Lower leg skin (tissue), 4 donors: ENCODE data around the gene HAT1. TPM values are rescaled to one million over a fixed set of nuclear protein-coding genes. Genes with fewer than 3 reads are reported as not detected.

Source experiments
- DNase-seq, 2 donors: peaks; one replicate each; pipeline ENCODE4 v3.0.0-alpha.2; 2019; ENCODE audit warnings: low spot score in 2 of 2
- H3K4me3 ChIP-seq: fragments of 200-600 bp; sonication (generic); 2 replicates; pipeline ENCODE4 v1.5.1; 2017; ENCODE audit warnings: mild to moderate bottlenecking, low read depth; ENCODE audit not compliant: poor library complexity, severe bottlenecking
- POLR2A ChIP-seq, 2 donors: fragments of 450-650 bp; IDR thresholded peaks; one replicate each; pipeline ENCODE4 v1.6.1; 2016 to 2017; ENCODE audit warnings: antibody characterized with exemption in 2 of 2, mild to moderate bottlenecking in 1 of 2, moderate library complexity in 1 of 2
- WGBS, 2 donors: methylation state at CpG; one replicate each; pipeline ENCODE4 v1.1.5; 2018; 5-methylcytosine and 5-hydroxymethylcytosine counted together
- intact Hi-C: fragments of 100-400 bp; cut with DNase I; formaldehyde crosslinking; loops from one replicate; pipeline ENCODE4 v1.15.0; 2023; ENCODE audit warnings: low total_unique reads
- total RNA-seq, 4 donors: library from RNA; depleted of rRNA; stranded (reverse); fragments of >200 nt; gene quantifications; one replicate each; pipeline ENCODE4 v1.1.0, GENCODE V29; 2016
- TF ChIP-seq, protein P1 (sequence below), 3 donors: fragments of 450-650 bp; IDR thresholded peaks; one replicate each; pipeline ENCODE4 v1.5.1; 2016; ENCODE audit warnings: antibody characterized with exemption in 3 of 3, mild to moderate bottlenecking in 3 of 3, moderate library complexity in 2 of 3

HAT1 gene
- total RNA-seq, 4 donors from 2014 or later = 15.0 to 28.0 (median 22.1) TPM

DNA sequence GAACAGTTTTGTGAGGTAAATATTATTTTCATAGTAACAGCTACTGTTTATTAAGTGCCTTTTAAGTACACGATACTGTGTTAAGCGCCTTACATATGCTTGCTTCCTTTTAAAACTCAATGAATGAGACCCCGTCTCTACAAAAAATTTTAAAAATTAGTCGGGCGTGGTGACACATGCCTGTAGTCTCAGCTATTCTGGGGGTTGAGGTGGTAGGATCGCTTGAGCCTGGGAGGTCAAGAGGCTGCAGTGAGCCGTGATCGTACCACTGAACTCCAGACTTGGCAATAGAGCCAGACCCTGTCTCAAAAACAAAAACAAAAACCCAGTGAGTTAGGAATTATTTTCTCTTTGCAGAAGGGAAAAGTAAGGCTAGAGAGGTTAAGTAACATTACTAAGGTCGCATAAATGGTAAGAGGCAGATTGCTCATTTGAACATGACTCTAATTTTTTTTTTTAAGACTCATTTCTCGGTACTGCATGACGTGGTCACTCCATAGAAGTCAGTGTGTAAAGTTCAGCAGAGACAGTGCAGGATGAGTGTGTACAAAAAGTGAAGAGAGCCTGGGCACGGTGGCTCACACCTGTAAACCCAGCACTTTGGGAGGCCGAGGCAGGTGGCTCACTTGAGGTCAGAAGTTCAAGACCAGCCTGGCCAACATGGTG, 78.6 kb downstream of the HAT1 start:
- TF ChIP-seq, protein P1, sequence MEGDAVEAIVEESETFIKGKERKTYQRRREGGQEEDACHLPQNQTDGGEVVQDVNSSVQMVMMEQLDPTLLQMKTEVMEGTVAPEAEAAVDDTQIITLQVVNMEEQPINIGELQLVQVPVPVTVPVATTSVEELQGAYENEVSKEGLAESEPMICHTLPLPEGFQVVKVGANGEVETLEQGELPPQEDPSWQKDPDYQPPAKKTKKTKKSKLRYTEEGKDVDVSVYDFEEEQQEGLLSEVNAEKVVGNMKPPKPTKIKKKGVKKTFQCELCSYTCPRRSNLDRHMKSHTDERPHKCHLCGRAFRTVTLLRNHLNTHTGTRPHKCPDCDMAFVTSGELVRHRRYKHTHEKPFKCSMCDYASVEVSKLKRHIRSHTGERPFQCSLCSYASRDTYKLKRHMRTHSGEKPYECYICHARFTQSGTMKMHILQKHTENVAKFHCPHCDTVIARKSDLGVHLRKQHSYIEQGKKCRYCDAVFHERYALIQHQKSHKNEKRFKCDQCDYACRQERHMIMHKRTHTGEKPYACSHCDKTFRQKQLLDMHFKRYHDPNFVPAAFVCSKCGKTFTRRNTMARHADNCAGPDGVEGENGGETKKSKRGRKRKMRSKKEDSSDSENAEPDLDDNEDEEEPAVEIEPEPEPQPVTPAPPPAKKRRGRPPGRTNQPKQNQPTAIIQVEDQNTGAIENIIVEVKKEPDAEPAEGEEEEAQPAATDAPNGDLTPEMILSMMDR (IDR thresholded peaks at IDR 0.05) = no peak
- no peak for TF ChIP-seq POLR2A (IDR thresholded peaks at IDR 0.05)
- no peak overlapping the region for H3K4me3 ChIP-seq
- intact Hi-C loops = no loop called here
- DNase-seq = no peak
- 79 to 82% methylated on average over 13 of the region's 13 CpGs for WGBS, 2 donors

DNA sequence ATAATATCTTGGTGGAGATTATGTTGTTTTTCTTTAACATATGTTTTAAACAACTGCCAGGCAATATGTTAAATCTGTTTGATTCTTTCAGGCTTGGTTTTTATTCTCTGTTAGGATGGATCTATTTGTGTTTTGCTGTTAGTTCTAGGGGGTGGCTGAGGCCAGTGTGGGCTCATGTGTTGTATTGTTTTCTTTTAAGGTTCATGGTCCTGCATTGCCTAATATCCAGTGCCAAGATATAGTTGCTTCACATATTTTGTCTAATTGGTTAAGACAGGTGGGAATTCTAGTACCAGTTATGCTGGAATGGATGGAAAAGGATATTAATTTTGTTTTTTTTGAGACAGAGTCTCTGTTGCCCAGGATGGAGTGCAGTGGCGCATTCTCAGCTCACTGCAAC, 85.1 kb downstream of the HAT1 start:
- H3K4me3 ChIP-seq = no peak overlapping the region
- TF ChIP-seq, protein P1 (IDR thresholded peaks at IDR 0.05) = no peak
- no peak for TF ChIP-seq POLR2A (IDR thresholded peaks at IDR 0.05)
- no peak for DNase-seq
- intact Hi-C loops = no loop called here
- 100% methylated on average over 1 of the region's 1 CpG for WGBS, 2 donors

DNA sequence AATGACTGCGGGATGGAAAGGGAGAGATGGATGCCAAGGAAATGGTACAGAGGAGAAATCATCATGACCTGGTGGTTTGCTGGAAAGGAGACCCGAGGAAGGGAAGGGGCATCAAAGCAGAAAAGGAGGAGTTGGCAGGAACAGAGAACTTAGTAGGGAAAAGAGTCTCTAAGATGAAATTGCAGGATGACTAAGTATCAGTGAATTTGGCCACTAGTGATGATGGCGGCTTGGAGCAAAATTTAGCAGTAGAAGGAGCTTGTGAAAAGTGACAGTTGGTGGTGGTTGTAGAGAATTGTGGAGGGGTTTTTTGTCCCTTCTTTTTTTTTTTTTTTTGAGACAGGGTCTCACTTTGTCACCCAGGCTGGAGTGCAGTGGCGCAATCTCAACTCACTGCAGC, 87.6 kb downstream of the HAT1 start:
- no peak overlapping the region for H3K4me3 ChIP-seq

DNA sequence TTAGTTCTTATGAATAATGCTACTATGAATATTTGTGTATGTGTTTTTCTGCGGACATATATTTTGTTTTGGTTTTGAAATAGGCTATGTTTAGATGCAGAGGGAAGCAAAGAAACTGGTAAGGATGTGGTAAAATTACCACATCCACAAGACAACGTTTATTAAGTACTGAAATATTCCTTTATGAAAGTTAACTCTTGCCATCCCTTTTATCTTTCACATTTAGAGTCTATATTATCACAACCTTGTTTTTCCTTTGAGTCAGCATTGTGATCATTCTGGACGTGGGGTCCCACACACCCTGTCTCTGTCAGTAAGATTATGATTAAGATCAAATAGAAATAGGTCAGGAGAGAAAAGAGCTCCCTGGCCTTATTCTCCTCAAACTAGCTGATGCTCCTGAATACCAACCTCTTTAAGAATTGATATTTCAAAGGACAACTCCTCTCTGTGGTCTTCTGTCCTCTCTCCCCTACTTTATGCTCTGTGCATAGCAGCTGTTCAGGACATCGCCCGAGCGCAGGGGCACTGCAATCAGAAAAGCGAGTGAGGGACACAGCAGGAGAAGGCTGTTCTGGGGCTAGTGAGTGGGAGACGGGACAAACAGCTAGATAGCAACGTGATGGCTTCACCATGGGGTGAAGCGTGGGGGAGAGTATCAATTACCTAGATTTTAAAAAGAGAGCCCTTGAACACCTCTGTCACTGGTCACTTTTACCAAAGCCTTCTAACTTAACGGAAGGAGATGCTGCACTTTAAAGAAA, 89.7 kb downstream of the HAT1 start:
- WGBS, 2 donors = 79 to 80% methylated on average over 11 of the region's 11 CpGs
- TF ChIP-seq POLR2A (IDR thresholded peaks at IDR 0.05) = no peak
- TF ChIP-seq, protein P1 (IDR thresholded peaks at IDR 0.05) = no peak
- DNase-seq = no peak
- no peak overlapping the region for H3K4me3 ChIP-seq
- intact Hi-C loops = no loop called here

More for the DNA sequence above, 87.6 kb downstream of the HAT1 start:
- no peak for TF ChIP-seq POLR2A (IDR thresholded peaks at IDR 0.05)
- TF ChIP-seq, protein P1 (IDR thresholded peaks at IDR 0.05) = no peak
- 94 to 97% methylated on average over 4 of the region's 4 CpGs for WGBS, 2 donors
- intact Hi-C loops = no loop called here
- no peak for DNase-seq

DNA sequence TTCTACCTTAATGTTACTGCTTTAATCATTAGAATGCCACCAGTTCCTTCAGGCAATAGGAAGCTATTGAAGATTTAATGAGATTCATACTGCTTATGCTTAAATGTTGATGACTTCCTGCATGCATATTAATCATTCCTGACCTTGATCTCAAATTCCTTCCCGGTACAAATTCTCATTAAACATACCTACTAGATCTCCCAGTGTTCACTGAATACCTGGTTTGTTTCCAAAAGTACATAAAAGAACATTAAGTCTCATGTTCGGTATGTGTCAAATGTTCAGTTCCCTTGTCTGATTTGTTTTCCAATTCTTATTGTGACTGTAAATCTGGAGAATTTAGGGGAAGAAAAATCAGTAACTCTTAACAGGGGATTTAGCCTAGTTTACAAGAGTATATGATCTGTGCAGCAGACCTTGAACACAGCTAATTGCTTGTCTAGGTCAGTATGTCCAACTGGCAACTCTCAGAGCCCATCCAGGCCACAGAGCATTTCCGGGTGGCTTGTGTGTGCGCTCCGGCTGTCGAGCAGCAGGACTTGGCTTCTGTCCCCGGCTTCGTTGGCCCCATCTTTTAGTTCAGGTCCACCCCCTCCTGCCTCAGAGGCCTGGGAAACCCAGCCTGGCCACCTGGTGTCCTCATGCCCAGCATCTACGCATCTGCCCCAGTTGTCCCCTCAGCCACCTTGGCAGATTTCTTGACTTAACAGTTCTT, 90.6 kb downstream of the HAT1 start:
- no peak for DNase-seq
- intact Hi-C loops = no loop called here
- no peak overlapping the region for H3K4me3 ChIP-seq
- TF ChIP-seq POLR2A (IDR thresholded peaks at IDR 0.05) = no peak
- TF ChIP-seq, protein P1 (IDR thresholded peaks at IDR 0.05) = no peak
- WGBS, 2 donors = 67 to 77% methylated on average over 9 of the region's 9 CpGs
